ENCODE measurements around the gene LAMA2. TPM values are rescaled to one million over a fixed set of nuclear protein-coding genes. Genes with fewer than 3 reads are reported as not detected.

LAMA2 gene
- total and polyA plus RNA-seq, 2 experiments from 2014 or later = 13.4 to 78.1 TPM

- H3K27ac ChIP-seq = no peak overlapping the region
- TF ChIP-seq CTCF (IDR thresholded peaks at IDR 0.05; ENCODE audit: low read depth, low read length) = no peak
- no peaks in the 10 kb centered on the region for H3K4me1 ChIP-seq (ENCODE audit: low read depth)
- H3K4me3 ChIP-seq = no peak overlapping the region
- no peaks in the 10 kb centered on the region for H3K36me3 ChIP-seq
- no peak for DNase-seq (ENCODE audit: low read depth in 1 of 2, low spot score in 1 of 2)
- H3K27me3 ChIP-seq = no peaks in the 10 kb centered on the region
- no peaks in the 10 kb centered on the region for H3K9me3 ChIP-seq (ENCODE audit: low read depth)
These were observed 563.6 kb downstream of the LAMA2 start for GRCh38 chr6:129446272-129447197.

DNA sequence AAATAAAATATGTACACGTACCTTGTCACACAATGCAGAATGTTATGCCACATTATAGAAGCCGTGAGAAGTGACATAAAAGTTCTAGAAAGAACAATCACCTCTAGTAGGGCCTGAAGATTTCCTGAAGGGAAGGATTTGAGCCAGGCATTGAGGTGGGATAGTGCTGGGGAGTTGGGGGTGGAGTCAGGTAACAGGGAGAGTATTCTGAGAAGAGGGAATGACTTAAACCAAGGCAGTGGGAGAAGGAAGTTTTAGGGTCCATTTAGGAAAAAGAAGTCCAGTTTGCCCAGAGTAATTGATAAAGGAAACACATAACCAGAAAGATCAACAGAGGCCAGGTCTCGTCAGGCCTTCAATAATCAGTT, 564.2 kb downstream of the LAMA2 start:
- no peaks in the 10 kb centered on the region for H3K27me3 ChIP-seq
- no peak overlapping the region for H3K27ac ChIP-seq
- no peaks in the 10 kb centered on the region for H3K4me1 ChIP-seq (ENCODE audit: low read depth)
- TF ChIP-seq CTCF (IDR thresholded peaks at IDR 0.05; ENCODE audit: low read depth, low read length) = no peak
- no peak overlapping the region for H3K4me3 ChIP-seq
- no peaks in the 10 kb centered on the region for H3K9me3 ChIP-seq (ENCODE audit: low read depth)
- H3K36me3 ChIP-seq = no peaks in the 10 kb centered on the region
- DNase-seq (ENCODE audit: low read depth in 1 of 2, low spot score in 1 of 2) = no peak

- DNase-seq (ENCODE audit: low read depth in 1 of 2, low spot score in 1 of 2) = no peak
- Histone ChIP-seq H3K4me1 (ENCODE audit: low read depth) (no peaks in the 10 kb centered on the region), H3K36me3 (no peaks in the 10 kb centered on the region), H3K4me3 (no peak overlapping the region), H3K27ac (no peak overlapping the region), H3K27me3 (no peaks in the 10 kb centered on the region), H3K9me3 (ENCODE audit: low read depth) (no peaks in the 10 kb centered on the region)
- TF ChIP-seq CTCF (IDR thresholded peaks at IDR 0.05; ENCODE audit: low read depth, low read length) = no peak
These were observed 566.0 kb downstream of the LAMA2 start for GRCh38 chr6:129448965-129449364.

GRCh38 chr6:129451187-129451586, 568.2 kb downstream of the LAMA2 start:
- no peaks in the 10 kb centered on the region for H3K27me3 ChIP-seq
- no peaks in the 10 kb centered on the region for H3K4me1 ChIP-seq (ENCODE audit: low read depth)
- no peak overlapping the region for H3K27ac ChIP-seq
- H3K9me3 ChIP-seq (ENCODE audit: low read depth) = no peaks in the 10 kb centered on the region
- no peak overlapping the region for H3K4me3 ChIP-seq
- no peak for TF ChIP-seq CTCF (IDR thresholded peaks at IDR 0.05; ENCODE audit: low read depth, low read length)
- DNase-seq (ENCODE audit: low read depth in 1 of 2, low spot score in 1 of 2) = no peak
- no peaks in the 10 kb centered on the region for H3K36me3 ChIP-seq

- H3K36me3 ChIP-seq = peaks cover 3% of the 10 kb centered on the region
- TF ChIP-seq CTCF (IDR thresholded peaks at IDR 0.05; ENCODE audit: low read depth, low read length) = no peak
- H3K9me3 ChIP-seq (ENCODE audit: low read depth) = no peaks in the 10 kb centered on the region
- no peak overlapping the region for H3K4me3 ChIP-seq
- H3K27ac ChIP-seq = no peak overlapping the region
- no peaks in the 10 kb centered on the region for H3K4me1 ChIP-seq (ENCODE audit: low read depth)
- H3K27me3 ChIP-seq = no peaks in the 10 kb centered on the region
- no peak for DNase-seq (ENCODE audit: low read depth in 1 of 2, low spot score in 1 of 2)
These were observed 570.1 kb downstream of the LAMA2 start for GRCh38 chr6:129453073-129453472.

Data from cardiac muscle cell (in vitro differentiated cells and primary cell).